Endodermal cell (in vitro differentiated cells): ENCODE results near the gene SNX2. TPM values are rescaled to one million over a fixed set of nuclear protein-coding genes. Genes with fewer than 3 reads are reported as not detected.

Experiments used
- DNase-seq: peaks from one replicate; pipeline ENCODE4 v3.0.0-alpha.2; 2017
- H3K27ac ChIP-seq: 2 replicates; pipeline ENCODE4 v1.5.1; 2013; ENCODE audit warnings: mild to moderate bottlenecking, low read depth, low read length, moderate library complexity
- H3K27me3 ChIP-seq: 2 replicates; pipeline ENCODE4 v1.6.1; 2013; ENCODE audit warnings: mild to moderate bottlenecking, low read length, moderate library complexity; ENCODE audit not compliant: insufficient read depth, control insufficient read depth, poor library complexity, severe bottlenecking
- H3K36me3 ChIP-seq: 2 replicates; pipeline ENCODE4 v1.7.0; 2013; ENCODE audit warnings: mild to moderate bottlenecking, low read length, moderate library complexity; ENCODE audit not compliant: control insufficient read depth, insufficient read depth
- H3K4me1 ChIP-seq: one replicate; pipeline ENCODE4 v1.7.0; 2013; ENCODE audit warnings: low read length; ENCODE audit not compliant: control insufficient read depth, insufficient read depth
- H3K4me3 ChIP-seq: 2 replicates; pipeline ENCODE4 v1.5.1; 2013; ENCODE audit warnings: mild to moderate bottlenecking, low read length, moderate library complexity
- H3K9ac ChIP-seq: 2 replicates; pipeline ENCODE4 v1.6.1; 2013; ENCODE audit warnings: mild to moderate bottlenecking, low read length, moderate library complexity; ENCODE audit not compliant: poor library complexity, severe bottlenecking; ENCODE audit errors: extremely low read depth
- H3K9me3 ChIP-seq: 2 replicates; pipeline ENCODE4 v1.6.1; 2013; ENCODE audit warnings: mild to moderate bottlenecking, low read length, moderate library complexity; ENCODE audit not compliant: control insufficient read depth
- H3K27ac Mint-ChIP-seq: 2 replicates; pipeline ENCODE4 v1.8.0; 2020; ENCODE audit warnings: mixed read lengths
- H3K27me3 Mint-ChIP-seq: 2 replicates; pipeline ENCODE4 v1.8.0; 2021; ENCODE audit warnings: mild to moderate bottlenecking, mixed read lengths; ENCODE audit not compliant: insufficient read depth
- H3K36me3 Mint-ChIP-seq: 2 replicates; pipeline ENCODE4 v1.8.0; 2020; ENCODE audit warnings: low read depth, mixed read lengths
- H3K4me1 Mint-ChIP-seq: 2 replicates; pipeline ENCODE4 v1.8.0; 2020; ENCODE audit warnings: mixed read lengths
- H3K4me3 Mint-ChIP-seq: 2 replicates; pipeline ENCODE4 v1.8.0; 2020; ENCODE audit warnings: mild to moderate bottlenecking, moderate library complexity, mixed read lengths
- H3K9me3 Mint-ChIP-seq: 2 replicates; pipeline ENCODE4 v1.8.0; 2020; ENCODE audit warnings: mild to moderate bottlenecking, mixed read lengths
- WGBS, 2 experiments: methylation state at CpG; one replicate each; pipeline versions ENCODE4 v1.1.5 to v1.1.7; 2013; ENCODE audit warnings: missing lambda C conversion rate in 2 of 2, mixed read lengths in 1 of 2; ENCODE audit not compliant: insufficient coverage in 1 of 2, insufficient read length in 1 of 2; 5-methylcytosine and 5-hydroxymethylcytosine counted together
- total RNA-seq, 2 donors: library from RNA; stranded (reverse); fragmentation: NEBNext Ultra II Directional in 1 of 2; extraction: Animal tissue kit (Norgen Biotek cat#: 25700) in 1 of 2; gene quantifications; 2 replicates in 1 of 2; 3 replicates in 1 of 2; pipeline ENCODE4 v1.2.1, GENCODE V29; 2021
- TF ChIP-seq, protein P1 (sequence below): fragments of 200-600 bp; sonication (generic); conservative IDR thresholded peaks from 2 replicates; pipeline ENCODE4 v1.5.0; 2021; ENCODE audit warnings: antibody characterized with exemption, mild to moderate bottlenecking

Gene SNX2
- total RNA-seq, 2 donors from 2014 or later: 69.8 to 83.2 TPM

DNA sequence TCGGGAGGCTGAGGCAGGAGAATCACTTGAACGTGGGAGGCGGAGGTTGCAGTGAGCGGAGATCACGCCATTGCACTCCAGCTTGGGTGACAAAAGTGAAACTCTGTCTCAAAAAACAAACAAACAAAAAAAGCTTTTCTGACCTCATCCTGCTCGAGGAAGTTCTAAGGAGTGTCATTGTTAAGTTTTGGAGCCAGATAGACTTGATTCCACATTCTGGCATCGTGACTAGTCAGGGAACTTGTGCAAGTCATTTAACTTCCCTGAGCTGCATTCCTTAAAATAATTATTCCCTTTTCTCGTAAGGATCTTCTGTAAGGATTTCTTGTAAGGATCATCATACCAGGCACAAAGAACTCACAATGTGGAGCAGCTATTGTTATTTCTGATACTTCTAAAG, 96.8 kb downstream of the SNX2 start:
- no peak overlapping the region for H3K4me3 Mint-ChIP-seq
- TF ChIP-seq, protein P1, sequence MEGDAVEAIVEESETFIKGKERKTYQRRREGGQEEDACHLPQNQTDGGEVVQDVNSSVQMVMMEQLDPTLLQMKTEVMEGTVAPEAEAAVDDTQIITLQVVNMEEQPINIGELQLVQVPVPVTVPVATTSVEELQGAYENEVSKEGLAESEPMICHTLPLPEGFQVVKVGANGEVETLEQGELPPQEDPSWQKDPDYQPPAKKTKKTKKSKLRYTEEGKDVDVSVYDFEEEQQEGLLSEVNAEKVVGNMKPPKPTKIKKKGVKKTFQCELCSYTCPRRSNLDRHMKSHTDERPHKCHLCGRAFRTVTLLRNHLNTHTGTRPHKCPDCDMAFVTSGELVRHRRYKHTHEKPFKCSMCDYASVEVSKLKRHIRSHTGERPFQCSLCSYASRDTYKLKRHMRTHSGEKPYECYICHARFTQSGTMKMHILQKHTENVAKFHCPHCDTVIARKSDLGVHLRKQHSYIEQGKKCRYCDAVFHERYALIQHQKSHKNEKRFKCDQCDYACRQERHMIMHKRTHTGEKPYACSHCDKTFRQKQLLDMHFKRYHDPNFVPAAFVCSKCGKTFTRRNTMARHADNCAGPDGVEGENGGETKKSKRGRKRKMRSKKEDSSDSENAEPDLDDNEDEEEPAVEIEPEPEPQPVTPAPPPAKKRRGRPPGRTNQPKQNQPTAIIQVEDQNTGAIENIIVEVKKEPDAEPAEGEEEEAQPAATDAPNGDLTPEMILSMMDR: no peak
- H3K9me3 ChIP-seq: no peaks in the 10 kb centered on the region
- no peak for DNase-seq
- no peaks in the 10 kb centered on the region for H3K27me3 Mint-ChIP-seq
- H3K4me3 ChIP-seq: no peak overlapping the region
- peaks cover 6% of the 10 kb centered on the region for H3K36me3 ChIP-seq
- no peaks in the 10 kb centered on the region for H3K9me3 Mint-ChIP-seq
- H3K27ac ChIP-seq: no peak overlapping the region
- WGBS, 2 experiments: 81 to 94% methylated on average over 6 to 8 of the region's 8 CpGs
- H3K4me1 Mint-ChIP-seq: peaks cover 25% of the 10 kb centered on the region
- peaks cover 27% of the 10 kb centered on the region for H3K36me3 Mint-ChIP-seq
- peaks cover 7% of the 10 kb centered on the region for H3K4me1 ChIP-seq
- no peaks in the 10 kb centered on the region for H3K27me3 ChIP-seq
- H3K27ac Mint-ChIP-seq: no peak overlapping the region
- no peak overlapping the region for H3K9ac ChIP-seq

GRCh38 chr5:122874179-122874875, 99.4 kb downstream of the SNX2 start:
- no peaks in the 10 kb centered on the region for H3K9me3 Mint-ChIP-seq
- H3K9ac ChIP-seq: no peak overlapping the region
- no peak for DNase-seq
- H3K27ac Mint-ChIP-seq: no peak overlapping the region
- H3K27ac ChIP-seq: no peak overlapping the region
- H3K4me1 Mint-ChIP-seq: peaks cover 25% of the 10 kb centered on the region
- peaks cover 7% of the 10 kb centered on the region for H3K4me1 ChIP-seq
- H3K27me3 ChIP-seq: no peaks in the 10 kb centered on the region
- 89 to 95% methylated on average over 4 of the region's 4 CpGs for WGBS, 2 experiments
- TF ChIP-seq, protein P1: no peak
- no peaks in the 10 kb centered on the region for H3K9me3 ChIP-seq
- H3K36me3 ChIP-seq: no peaks in the 10 kb centered on the region
- peaks cover 18% of the 10 kb centered on the region for H3K36me3 Mint-ChIP-seq
- no peak overlapping the region for H3K4me3 Mint-ChIP-seq
- H3K27me3 Mint-ChIP-seq: no peaks in the 10 kb centered on the region
- H3K4me3 ChIP-seq: no peak overlapping the region

GRCh38 chr5:122877518-122877917, 102.6 kb downstream of the SNX2 start:
- peaks cover 14% of the 10 kb centered on the region for H3K4me1 Mint-ChIP-seq
- Histone ChIP-seq H3K9ac (no peak overlapping the region), H3K36me3 (no peaks in the 10 kb centered on the region), H3K9me3 (no peaks in the 10 kb centered on the region), H3K4me3 (no peak overlapping the region), H3K27me3 (no peaks in the 10 kb centered on the region), H3K27ac (no peak overlapping the region), H3K4me1 (peaks cover 7% of the 10 kb centered on the region)
- no peak overlapping the region for H3K4me3 Mint-ChIP-seq
- DNase-seq: no peak
- TF ChIP-seq, protein P1: no peak
- 90 to 100% methylated on average over 2 of the region's 2 CpGs for WGBS, 2 experiments
- H3K27me3 Mint-ChIP-seq: no peaks in the 10 kb centered on the region
- H3K36me3 Mint-ChIP-seq: peaks cover 14% of the 10 kb centered on the region
- H3K9me3 Mint-ChIP-seq: no peaks in the 10 kb centered on the region
- no peak overlapping the region for H3K27ac Mint-ChIP-seq
